ENCODE results near the gene PPL. TPM values are rescaled to one million over a fixed set of nuclear protein-coding genes. Genes with fewer than 3 reads are reported as not detected.

The PPL gene
- total and polyA plus RNA-seq, 8 donors, result 5.8 to 98.8 (median 22.8) TPM

DNA sequence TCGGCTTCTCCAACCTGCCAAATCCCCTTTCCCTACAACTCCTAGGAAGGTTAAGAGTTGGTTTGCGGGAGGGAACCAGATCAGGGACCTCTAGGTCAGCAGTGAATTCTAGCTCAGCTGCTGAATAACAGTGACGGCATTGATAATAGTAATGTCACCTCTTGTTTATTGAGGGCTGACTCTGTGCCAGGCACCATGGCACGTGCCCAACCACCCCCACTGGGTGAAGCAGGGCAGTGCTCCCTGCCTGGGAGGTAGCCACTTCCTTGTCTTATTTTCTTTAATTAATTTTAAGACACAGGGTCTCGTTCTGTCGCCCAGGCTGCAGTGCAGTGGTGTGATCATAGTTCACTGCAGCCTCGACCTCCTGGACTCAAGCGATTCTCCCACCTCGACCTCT, 5.5 kb upstream of the PPL start:
- DNase-seq, result no peak
- peaks cover 41 to 50% (median 46%) of the 10 kb centered on the region in 4 donors for H3K4me1 ChIP-seq
- H3K27ac ChIP-seq, result peak overlapping the region; percentile 32 to 87 (median 82)
- WGBS, 5 donors, result 54 to 68% (median 66%) methylated on average over 9 of the region's 9 CpGs
- H3K36me3 ChIP-seq, result no peaks in the 10 kb centered on the region
- H3K27me3 ChIP-seq, result peaks cover 0 to 10% (median 0%) of the 10 kb centered on the region in 3 donors
- TF ChIP-seq EP300 (IDR thresholded peaks at IDR 0.05) (no peak), POLR2AphosphoS5 (IDR thresholded peaks at IDR 0.05) (no peak), POLR2A (IDR thresholded peaks at IDR 0.05) (no peak)
- TF ChIP-seq, protein P1, sequence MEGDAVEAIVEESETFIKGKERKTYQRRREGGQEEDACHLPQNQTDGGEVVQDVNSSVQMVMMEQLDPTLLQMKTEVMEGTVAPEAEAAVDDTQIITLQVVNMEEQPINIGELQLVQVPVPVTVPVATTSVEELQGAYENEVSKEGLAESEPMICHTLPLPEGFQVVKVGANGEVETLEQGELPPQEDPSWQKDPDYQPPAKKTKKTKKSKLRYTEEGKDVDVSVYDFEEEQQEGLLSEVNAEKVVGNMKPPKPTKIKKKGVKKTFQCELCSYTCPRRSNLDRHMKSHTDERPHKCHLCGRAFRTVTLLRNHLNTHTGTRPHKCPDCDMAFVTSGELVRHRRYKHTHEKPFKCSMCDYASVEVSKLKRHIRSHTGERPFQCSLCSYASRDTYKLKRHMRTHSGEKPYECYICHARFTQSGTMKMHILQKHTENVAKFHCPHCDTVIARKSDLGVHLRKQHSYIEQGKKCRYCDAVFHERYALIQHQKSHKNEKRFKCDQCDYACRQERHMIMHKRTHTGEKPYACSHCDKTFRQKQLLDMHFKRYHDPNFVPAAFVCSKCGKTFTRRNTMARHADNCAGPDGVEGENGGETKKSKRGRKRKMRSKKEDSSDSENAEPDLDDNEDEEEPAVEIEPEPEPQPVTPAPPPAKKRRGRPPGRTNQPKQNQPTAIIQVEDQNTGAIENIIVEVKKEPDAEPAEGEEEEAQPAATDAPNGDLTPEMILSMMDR (IDR thresholded peaks at IDR 0.05), result no peak
- intact Hi-C loops (cut with DNase I; ENCODE audit: low total_unique reads), result no loop called here
- no peak overlapping the region for H3K4me3 ChIP-seq
- H3K9me3 ChIP-seq, result no peaks in the 10 kb centered on the region

DNA sequence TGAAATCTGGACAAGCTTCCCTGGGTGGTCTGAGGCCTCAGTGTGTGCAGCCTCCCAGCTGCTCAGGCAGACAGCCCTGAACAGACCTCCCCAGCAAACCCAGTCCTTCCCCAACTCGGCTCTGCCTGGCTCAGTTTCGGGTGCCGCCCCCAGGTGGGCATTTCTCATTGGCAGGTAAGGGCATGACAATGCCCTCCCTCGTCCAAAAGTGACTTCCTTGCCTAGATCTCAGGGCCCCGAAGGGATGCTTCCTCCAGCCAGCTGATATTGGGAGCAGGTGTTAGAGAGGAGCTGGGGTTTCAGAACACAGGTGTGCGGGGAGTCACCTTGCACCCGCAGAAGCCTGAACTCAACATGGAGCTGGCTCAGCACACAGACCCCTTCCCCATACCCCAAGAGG, 3.8 kb upstream of the PPL start:
- no peak for DNase-seq
- H3K4me3 ChIP-seq, result no peak overlapping the region
- intact Hi-C loops (cut with DNase I; ENCODE audit: low total_unique reads), result no loop called here
- TF ChIP-seq, protein P1 (IDR thresholded peaks at IDR 0.05), result no peak
- WGBS, 5 donors, result 50 to 74% (median 59%) methylated on average over 3 to 7 of the region's 7 CpGs
- H3K9me3 ChIP-seq, result no peaks in the 10 kb centered on the region
- peaks cover 53 to 61% (median 55%) of the 10 kb centered on the region in 4 donors for H3K4me1 ChIP-seq
- H3K36me3 ChIP-seq, result no peaks in the 10 kb centered on the region
- H3K27ac ChIP-seq, result no peak overlapping the region
- peaks cover 0 to 28% (median 14%) of the 10 kb centered on the region in 3 donors for H3K27me3 ChIP-seq

DNA sequence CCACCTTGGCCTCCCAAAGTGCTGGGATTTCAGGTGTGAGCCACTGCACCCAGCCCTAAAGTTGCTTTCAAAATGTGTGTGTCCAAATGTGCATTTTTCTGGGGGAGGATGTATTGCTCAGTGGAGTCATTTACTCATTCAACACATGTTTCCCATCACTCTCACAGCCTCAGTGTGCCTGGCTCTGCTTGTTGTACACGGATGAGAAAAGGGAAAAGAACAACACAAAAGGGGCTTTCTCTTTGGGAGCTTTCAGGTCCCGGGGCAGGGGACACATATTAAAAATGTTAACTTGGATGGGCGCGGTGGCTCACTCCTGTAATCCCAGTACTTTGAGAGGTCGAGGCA, 1.7 kb upstream of the PPL start:
- Histone ChIP-seq H3K27me3 (peaks cover 0 to 39% (median 14%) of the 10 kb centered on the region in 3 donors), H3K36me3 (no peaks in the 10 kb centered on the region), H3K27ac (peak overlapping the region in 2 of 5 donors; percentile 3 to 79), H3K4me3 (no peak overlapping the region), H3K4me1 (peaks cover 36 to 59% (median 47%) of the 10 kb centered on the region in 4 donors), H3K9me3 (no peaks in the 10 kb centered on the region)
- no peak for DNase-seq
- WGBS, 5 donors, result 74 to 82% (median 80%) methylated on average over 5 of the region's 5 CpGs
- intact Hi-C loops (cut with DNase I; ENCODE audit: low total_unique reads), result loop anchor here (10.0 kb wide), 1 partner anchor 54 kb away; no protein-coding TSS in a partner anchor
- no peak for TF ChIP-seq POLR2A (IDR thresholded peaks at IDR 0.05)
- TF ChIP-seq, protein P1 (IDR thresholded peaks at IDR 0.05), result no peak
- TF ChIP-seq EP300 (IDR thresholded peaks at IDR 0.05), result no peak
- TF ChIP-seq POLR2AphosphoS5 (IDR thresholded peaks at IDR 0.05), result no peak

DNA sequence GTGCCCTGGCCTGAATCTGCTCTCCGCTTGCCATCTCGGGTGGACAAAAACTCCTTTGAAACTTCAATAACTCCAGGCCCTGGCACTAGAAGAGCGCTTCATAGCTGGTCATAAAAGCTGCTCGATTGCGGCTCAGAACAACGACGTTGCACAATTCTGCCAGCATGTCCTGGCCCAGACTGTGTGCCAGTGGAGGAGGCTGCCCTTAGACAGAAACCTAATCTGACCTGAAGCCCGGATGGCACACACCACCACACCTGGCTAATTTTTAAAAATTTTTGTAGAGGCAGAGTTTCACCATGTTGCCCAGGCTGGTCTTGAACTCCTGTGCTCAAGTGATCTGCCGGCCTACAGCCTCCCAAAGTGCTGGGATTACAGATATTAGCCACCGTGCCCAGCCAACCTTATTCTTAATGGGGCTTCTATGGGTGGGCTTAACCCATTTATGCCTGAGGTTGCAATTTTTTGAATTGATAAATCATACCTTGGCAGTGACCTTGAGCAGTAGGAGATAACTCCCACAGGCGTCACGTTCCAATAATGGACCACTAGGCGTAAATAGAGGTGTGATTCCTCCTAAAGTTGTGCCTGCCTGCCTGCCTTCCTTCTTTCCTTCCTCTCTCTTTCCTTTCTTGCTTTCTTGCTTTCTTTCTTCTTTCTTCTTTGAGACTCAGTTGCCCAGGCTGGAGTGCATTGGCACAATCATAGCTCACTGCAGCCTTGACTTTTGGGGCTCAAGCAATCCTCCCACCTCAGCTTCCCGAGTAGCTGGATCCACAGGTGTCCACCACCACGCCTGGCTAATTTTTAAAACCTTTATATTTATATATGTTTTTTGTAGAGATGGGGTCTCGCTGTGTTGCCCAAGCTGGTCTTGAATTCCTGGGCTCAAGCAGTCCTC, 1.1 kb upstream of the PPL start:
- no peak for DNase-seq
- TF ChIP-seq, protein P1 (IDR thresholded peaks at IDR 0.05), result no peak
- no peak for TF ChIP-seq POLR2AphosphoS5 (IDR thresholded peaks at IDR 0.05)
- no peak for TF ChIP-seq POLR2A (IDR thresholded peaks at IDR 0.05)
- no peak for TF ChIP-seq EP300 (IDR thresholded peaks at IDR 0.05)
- 75 to 93% (median 79%) methylated on average over 13 to 16 of the region's 16 CpGs for WGBS, 5 donors
- H3K4me1 ChIP-seq, result peaks cover 29 to 53% (median 40%) of the 10 kb centered on the region in 4 donors
- H3K4me3 ChIP-seq, result no peak overlapping the region
- no peaks in the 10 kb centered on the region for H3K36me3 ChIP-seq
- peak overlapping the region; percentile 75 to 85 (median 79) for H3K27ac ChIP-seq
- H3K27me3 ChIP-seq, result peaks cover 0 to 39% (median 14%) of the 10 kb centered on the region in 3 donors
- H3K9me3 ChIP-seq, result no peaks in the 10 kb centered on the region
- intact Hi-C loops (cut with DNase I; ENCODE audit: low total_unique reads), result loop anchor here (10.0 kb wide), 1 partner anchor 53 kb away; no protein-coding TSS in a partner anchor
